Measurements from ENCODE around the gene TSHZ3.

DNA sequence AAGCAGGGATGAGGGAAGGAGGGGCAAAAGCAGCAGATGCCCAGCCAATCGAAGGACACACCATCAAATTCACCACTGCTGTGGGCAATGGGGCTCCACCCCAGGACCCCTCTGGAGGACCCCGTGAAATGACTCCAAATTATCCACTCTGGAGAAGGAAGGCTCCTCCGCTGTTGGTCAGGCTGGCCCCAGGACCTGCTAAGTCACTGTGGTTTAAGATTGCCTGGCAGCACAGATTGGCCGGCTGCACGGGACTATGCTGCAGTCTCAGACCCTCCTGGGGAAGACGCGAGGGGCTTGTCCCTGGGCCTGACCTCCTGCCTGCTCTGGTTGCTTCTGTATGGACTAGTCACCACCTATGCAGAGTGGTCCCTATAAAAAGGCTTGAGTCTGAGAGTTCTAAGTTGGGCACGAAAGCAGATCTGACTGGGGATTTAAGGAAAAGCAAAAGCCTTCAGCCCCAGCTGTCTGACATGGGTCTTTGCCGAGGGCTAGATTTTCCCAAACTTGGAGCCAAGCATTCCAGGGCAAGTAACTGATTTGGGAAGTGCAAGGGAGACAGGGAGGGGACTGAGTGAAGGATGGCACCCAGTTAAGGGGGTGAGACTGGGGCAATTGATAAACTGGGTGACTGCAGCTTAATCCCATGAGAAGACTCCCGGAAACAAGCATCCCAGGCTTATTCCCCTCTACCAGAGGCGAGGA is 91.7 kb downstream of the TSHZ3 start:
- TF ChIP-seq, protein P1, sequence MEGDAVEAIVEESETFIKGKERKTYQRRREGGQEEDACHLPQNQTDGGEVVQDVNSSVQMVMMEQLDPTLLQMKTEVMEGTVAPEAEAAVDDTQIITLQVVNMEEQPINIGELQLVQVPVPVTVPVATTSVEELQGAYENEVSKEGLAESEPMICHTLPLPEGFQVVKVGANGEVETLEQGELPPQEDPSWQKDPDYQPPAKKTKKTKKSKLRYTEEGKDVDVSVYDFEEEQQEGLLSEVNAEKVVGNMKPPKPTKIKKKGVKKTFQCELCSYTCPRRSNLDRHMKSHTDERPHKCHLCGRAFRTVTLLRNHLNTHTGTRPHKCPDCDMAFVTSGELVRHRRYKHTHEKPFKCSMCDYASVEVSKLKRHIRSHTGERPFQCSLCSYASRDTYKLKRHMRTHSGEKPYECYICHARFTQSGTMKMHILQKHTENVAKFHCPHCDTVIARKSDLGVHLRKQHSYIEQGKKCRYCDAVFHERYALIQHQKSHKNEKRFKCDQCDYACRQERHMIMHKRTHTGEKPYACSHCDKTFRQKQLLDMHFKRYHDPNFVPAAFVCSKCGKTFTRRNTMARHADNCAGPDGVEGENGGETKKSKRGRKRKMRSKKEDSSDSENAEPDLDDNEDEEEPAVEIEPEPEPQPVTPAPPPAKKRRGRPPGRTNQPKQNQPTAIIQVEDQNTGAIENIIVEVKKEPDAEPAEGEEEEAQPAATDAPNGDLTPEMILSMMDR (IDR thresholded peaks at IDR 0.05) = no peak
- TF ChIP-seq POLR2AphosphoS5 (IDR thresholded peaks at IDR 0.05) = no peak

All from stomach (tissue), 4 donors.